ENCODE results near the gene CCDC158. TPM values are rescaled to one million over a fixed set of nuclear protein-coding genes. Genes with fewer than 3 reads are reported as not detected.
A peak's percentile ranks its signal among the peaks of the same experiment; 100 is the strongest.

Gene CCDC158
- total RNA-seq, 4 donors from 2014 or later = 0.19 TPM; not detected in 3

DNA sequence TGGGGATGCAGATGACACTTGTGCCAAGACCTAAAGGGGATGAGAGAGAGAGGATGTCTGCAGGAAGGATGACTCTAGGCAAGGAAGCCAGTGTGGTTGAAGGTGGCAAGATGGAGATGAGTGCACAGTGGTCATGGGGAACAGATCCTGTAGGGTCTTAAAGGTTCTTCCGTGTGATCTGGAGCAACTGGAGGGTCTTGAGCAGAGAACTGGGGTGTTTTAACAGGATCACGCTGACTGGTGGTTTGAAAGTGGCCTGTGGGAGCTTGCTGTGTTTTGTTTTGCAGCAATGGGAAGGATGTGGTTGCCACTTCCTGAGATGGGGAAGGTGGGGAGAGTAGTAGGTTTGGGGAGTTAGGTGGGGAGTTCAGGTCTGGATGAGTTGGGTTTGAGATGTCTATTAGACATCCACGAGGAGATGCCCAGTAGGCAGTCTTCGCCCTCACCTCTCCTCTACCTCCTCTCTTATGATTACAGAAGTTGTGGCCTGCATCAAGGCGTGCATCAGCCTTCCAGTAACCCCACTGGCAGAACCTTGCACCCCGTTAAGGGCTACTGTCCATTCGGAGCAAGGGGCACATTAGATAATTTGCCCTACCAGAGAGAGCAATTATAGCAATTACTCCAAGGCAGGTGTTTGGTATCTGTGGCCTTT, 115.8 kb downstream of the CCDC158 start:
- H3K9me3 ChIP-seq = no peaks in the 10 kb centered on the region
- peak overlapping the region in 3 of 4 donors; percentile 79 to 93 (median 88) for H3K27ac ChIP-seq
- TF ChIP-seq, protein P1, sequence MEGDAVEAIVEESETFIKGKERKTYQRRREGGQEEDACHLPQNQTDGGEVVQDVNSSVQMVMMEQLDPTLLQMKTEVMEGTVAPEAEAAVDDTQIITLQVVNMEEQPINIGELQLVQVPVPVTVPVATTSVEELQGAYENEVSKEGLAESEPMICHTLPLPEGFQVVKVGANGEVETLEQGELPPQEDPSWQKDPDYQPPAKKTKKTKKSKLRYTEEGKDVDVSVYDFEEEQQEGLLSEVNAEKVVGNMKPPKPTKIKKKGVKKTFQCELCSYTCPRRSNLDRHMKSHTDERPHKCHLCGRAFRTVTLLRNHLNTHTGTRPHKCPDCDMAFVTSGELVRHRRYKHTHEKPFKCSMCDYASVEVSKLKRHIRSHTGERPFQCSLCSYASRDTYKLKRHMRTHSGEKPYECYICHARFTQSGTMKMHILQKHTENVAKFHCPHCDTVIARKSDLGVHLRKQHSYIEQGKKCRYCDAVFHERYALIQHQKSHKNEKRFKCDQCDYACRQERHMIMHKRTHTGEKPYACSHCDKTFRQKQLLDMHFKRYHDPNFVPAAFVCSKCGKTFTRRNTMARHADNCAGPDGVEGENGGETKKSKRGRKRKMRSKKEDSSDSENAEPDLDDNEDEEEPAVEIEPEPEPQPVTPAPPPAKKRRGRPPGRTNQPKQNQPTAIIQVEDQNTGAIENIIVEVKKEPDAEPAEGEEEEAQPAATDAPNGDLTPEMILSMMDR (IDR thresholded peaks at IDR 0.05) = no peak
- no peak for TF ChIP-seq POLR2A (IDR thresholded peaks at IDR 0.05)
- H3K36me3 ChIP-seq = peaks cover 0 to 11% (median 0%) of the 10 kb centered on the region in 3 donors
- H3K4me1 ChIP-seq = peaks cover 0 to 48% (median 19%) of the 10 kb centered on the region in 3 donors
- H3K4me3 ChIP-seq = peak overlapping the region in 3 of 4 donors; percentile 80 to 96 (median 84)
- intact Hi-C loops (cut with DNase I) = loop anchor here (10.0 kb wide), 1 partner anchor 120 kb away; no protein-coding TSS in a partner anchor
- H3K27me3 ChIP-seq = no peaks in the 10 kb centered on the region
- 80 to 85% methylated on average over 6 to 7 of the region's 7 CpGs for WGBS, 2 donors
- no peak for DNase-seq

DNA sequence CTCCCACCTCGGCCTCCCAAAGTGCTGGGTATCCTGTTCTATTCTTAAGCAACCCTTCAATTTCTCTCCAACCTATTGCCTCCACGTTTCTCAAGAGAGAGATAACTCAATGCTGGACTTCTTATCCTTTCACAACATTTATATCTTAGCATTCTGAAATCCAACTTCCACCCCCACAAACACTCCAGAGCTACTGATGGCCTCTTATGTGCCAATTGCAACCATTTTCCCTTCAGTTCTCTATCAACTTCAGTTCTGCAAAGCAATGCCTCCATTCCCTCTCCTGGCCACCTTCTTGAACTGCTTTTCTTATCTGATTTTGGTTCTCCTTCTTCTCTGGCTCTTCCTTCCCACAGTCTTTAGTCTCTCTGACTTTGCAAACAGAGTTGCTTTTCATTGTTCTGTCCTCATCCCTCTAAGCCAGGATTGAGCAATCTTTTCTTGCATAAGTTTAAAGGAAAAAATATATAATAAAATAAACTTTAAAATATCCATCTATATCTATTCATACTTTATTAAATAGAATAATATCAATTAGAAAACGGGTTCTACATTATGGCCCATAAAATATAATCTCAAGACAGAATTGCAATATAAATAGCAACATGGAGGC, 118.0 kb downstream of the CCDC158 start:
- no peak for DNase-seq
- H3K4me3 ChIP-seq = no peak overlapping the region
- no peaks in the 10 kb centered on the region for H3K27me3 ChIP-seq
- peaks cover 0 to 4% (median 0%) of the 10 kb centered on the region in 3 donors for H3K9me3 ChIP-seq
- peaks cover 0 to 43% (median 17%) of the 10 kb centered on the region in 3 donors for H3K4me1 ChIP-seq
- no peaks in the 10 kb centered on the region for H3K36me3 ChIP-seq
- no peak overlapping the region for H3K27ac ChIP-seq
- intact Hi-C loops (cut with DNase I) = loop anchor here (10.0 kb wide), 1 partner anchor 118 kb away; no protein-coding TSS in a partner anchor
- TF ChIP-seq, protein P1 (IDR thresholded peaks at IDR 0.05) = no peak
- TF ChIP-seq POLR2A (IDR thresholded peaks at IDR 0.05) = no peak
- 77 to 79% methylated on average over 3 of the region's 3 CpGs for WGBS, 2 donors

DNA sequence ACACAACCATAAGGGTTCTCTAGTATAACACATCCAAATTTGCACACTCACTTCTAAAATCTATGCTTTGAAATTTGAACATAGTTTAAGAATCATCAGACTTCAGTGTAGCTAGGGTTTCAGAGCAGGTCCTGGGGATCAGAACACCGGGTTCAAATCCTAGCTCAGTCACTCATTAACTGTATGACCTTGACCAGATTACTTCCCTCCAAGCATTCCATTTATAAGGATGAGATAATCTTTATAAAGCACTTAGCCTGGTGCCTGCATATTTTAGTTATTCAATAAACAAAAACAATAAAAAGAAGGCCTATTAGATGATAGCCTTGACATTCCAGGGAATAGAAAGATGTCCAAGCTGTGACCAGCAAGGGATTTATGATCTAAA, 119.2 kb downstream of the CCDC158 start:
- Histone ChIP-seq H3K4me3 (no peak overlapping the region), H3K4me1 (peaks cover 0 to 31% (median 13%) of the 10 kb centered on the region in 3 donors), H3K9me3 (peaks cover 0 to 6% (median 4%) of the 10 kb centered on the region in 3 donors), H3K27ac (peak overlapping the region in 3 of 4 donors; percentile 23 to 60 (median 43)), H3K36me3 (no peaks in the 10 kb centered on the region), H3K27me3 (no peaks in the 10 kb centered on the region)
- no peak for TF ChIP-seq POLR2A (IDR thresholded peaks at IDR 0.05)
- TF ChIP-seq, protein P1 (IDR thresholded peaks at IDR 0.05) = no peak
- WGBS, 2 donors = 59 to 74% methylated on average over 1 of the region's 1 CpG
- intact Hi-C loops (cut with DNase I) = loop anchor here (10.0 kb wide), 1 partner anchor 117 kb away; no protein-coding TSS in a partner anchor
- DNase-seq = no peak

DNA sequence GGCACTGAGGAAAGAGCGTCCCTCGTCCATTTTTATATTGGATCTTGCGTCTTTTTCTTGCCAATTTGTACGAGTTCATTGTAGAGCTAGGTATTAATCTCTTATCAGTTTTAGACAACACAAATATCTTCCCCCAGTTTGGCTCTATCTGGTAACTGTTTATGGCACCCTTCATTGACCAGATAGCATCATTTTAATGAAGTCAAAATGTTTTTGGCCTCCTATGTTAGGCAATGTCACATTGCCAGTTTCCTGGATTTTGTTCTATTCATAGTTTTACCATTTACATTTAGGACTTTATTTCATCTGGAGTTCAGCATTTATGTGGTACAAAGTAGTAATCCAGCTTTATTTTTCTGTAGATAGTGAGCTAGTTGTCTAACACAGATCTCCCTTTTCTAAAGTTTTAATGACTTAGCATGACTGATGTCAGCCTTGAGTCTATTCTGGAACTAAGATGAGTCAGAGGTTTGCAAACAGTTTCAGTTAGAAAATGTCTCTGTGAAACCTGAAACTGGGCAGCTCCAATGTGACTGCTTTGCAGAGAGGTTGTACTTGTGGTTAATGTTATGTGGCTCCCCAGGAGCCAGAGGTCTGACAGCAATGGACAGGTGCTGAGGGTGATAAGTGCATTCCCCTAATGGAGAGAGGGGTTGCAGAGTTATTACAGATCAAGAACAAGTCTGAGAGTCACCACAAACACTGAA, 119.7 kb downstream of the CCDC158 start:
- H3K27me3 ChIP-seq = no peaks in the 10 kb centered on the region
- TF ChIP-seq, protein P1 (IDR thresholded peaks at IDR 0.05) = no peak
- TF ChIP-seq POLR2A (IDR thresholded peaks at IDR 0.05) = no peak
- no peak overlapping the region for H3K4me3 ChIP-seq
- peak overlapping the region in 3 of 4 donors; percentile 23 to 60 (median 43) for H3K27ac ChIP-seq
- peaks cover 0 to 8% (median 4%) of the 10 kb centered on the region in 3 donors for H3K9me3 ChIP-seq
- no peak for DNase-seq
- intact Hi-C loops (cut with DNase I) = loop anchor here (10.0 kb wide), 1 partner anchor 116 kb away; no protein-coding TSS in a partner anchor
- 92 to 96% methylated on average over 4 of the region's 4 CpGs for WGBS, 2 donors
- H3K36me3 ChIP-seq = no peaks in the 10 kb centered on the region
- peaks cover 0 to 30% (median 13%) of the 10 kb centered on the region in 3 donors for H3K4me1 ChIP-seq
